AML-193 (cell line): Measurements from ENCODE around the gene ZNF48.

Experiments used
- DNase-seq, 2 experiments: peaks; one replicate each; lab custom pipeline; 2025; lab: John Stamatoyannopoulos, UW

ZNF48 gene

GRCh38 chr16:30407804-30408534 is 12.7 kb downstream of the ZNF48 start:
- no peak for DNase-seq

GRCh38 chr16:30409125-30410060 is 14.2 kb downstream of the ZNF48 start:
- peak; percentile 81 to 82 for DNase-seq

- no peak for DNase-seq
Observed at GRCh38 chr16:30413112-30413806, 18.0 kb downstream of the ZNF48 start.

- no peak for DNase-seq
Observed at GRCh38 chr16:30414159-30414558, 18.9 kb downstream of the ZNF48 start.

- no peak for DNase-seq
Observed at GRCh38 chr16:30416047-30416603, 20.9 kb downstream of the ZNF48 start.

- DNase-seq, result no peak
Observed at GRCh38 chr16:30416624-30417528, 21.7 kb downstream of the ZNF48 start.

- peak; percentile 84 to 91 for DNase-seq
Observed at GRCh38 chr16:30417529-30418349, 22.5 kb downstream of the ZNF48 start.

- DNase-seq, result no peak
Observed at GRCh38 chr16:30418350-30419181, 23.3 kb downstream of the ZNF48 start.

GRCh38 chr16:30421010-30421409 is 25.8 kb downstream of the ZNF48 start:
- DNase-seq, result no peak

GRCh38 chr16:30428055-30428454 is 32.8 kb downstream of the ZNF48 start:
- no peak for DNase-seq

- no peak for DNase-seq
Observed at GRCh38 chr16:30429418-30429677, 34.1 kb downstream of the ZNF48 start.

GRCh38 chr16:30429678-30430427 is 34.6 kb downstream of the ZNF48 start, which contains the start of gene DCTPP1:
TSS of gene DCTPP1 (minus strand) at chr16:30430030. CDS start at chr16:30429980, 50 bp downstream.
- DNase-seq, result peak; percentile 99

- peak; percentile 78 to 81 for DNase-seq
Observed at GRCh38 chr16:30430428-30430970, 35.3 kb downstream of the ZNF48 start.

GRCh38 chr16:30434852-30435251 is 39.6 kb downstream of the ZNF48 start:
- DNase-seq, result no peak

GRCh38 chr16:30437511-30438046 is 42.4 kb downstream of the ZNF48 start:
- no peak for DNase-seq

GRCh38 chr16:30438835-30439234 is 43.6 kb downstream of the ZNF48 start:
- DNase-seq, result no peak

- peak; percentile 65 to 69 for DNase-seq
Observed at GRCh38 chr16:30439720-30440348, 44.6 kb downstream of the ZNF48 start.

- DNase-seq, result no peak
Observed at GRCh38 chr16:30443631-30444030, 48.4 kb downstream of the ZNF48 start.
